AG04449 (cell line): ENCODE results near the gene RTL9.
"Not testable (repeated sequence)": the region's sequence is repeated elsewhere in the genome, so short reads cannot be mapped to it uniquely, and the experiment has no call there.

Source experiments
- CTCF ChIA-PET: fragments of 350-600 bp; formaldehyde crosslinking; extraction: SDS; loops from one replicate; lab custom pipeline; 2021; ENCODE audit warnings: antibody characterized with exemption; lab: Yijun Ruan, JAX
- POLR2A ChIA-PET: fragments of 400-600, 350-600 bp; formaldehyde crosslinking; extraction: SDS; loops from one replicate; lab custom pipeline; 2020; ENCODE audit warnings: antibody characterized with exemption, inconsistent platforms; lab: Yijun Ruan, JAX
- DNase-seq: peaks from one replicate; pipeline ENCODE4 v3.0.0-alpha.2; 2010; ENCODE audit warnings: low read depth, low spot score
- H3K4me3 ChIP-seq: 2 replicates; pipeline ENCODE4 v1.5.1; 2011; ENCODE audit warnings: low read depth, mild to moderate bottlenecking, control low read depth, low read length
- CTCF ChIP-seq: IDR thresholded peaks from one replicate; pipeline ENCODE4 v1.5.1; 2011; ENCODE audit warnings: mild to moderate bottlenecking, moderate library complexity, low read length, control low read depth, inconsistent platforms; ENCODE audit not compliant: insufficient read depth; ENCODE audit errors: missing control alignments

The RTL9 gene

GRCh38 chrX:110321081-110321480, 37.6 kb upstream of the RTL9 start:
- DNase-seq = no peak
- CTCF ChIA-PET = interaction anchor here (3.8 kb wide), 1 partner anchor 89 kb away, joined by 31 read pairs; no protein-coding TSS in a partner anchor
- H3K4me3 ChIP-seq = no peak overlapping the region
- no peak for TF ChIP-seq CTCF
- POLR2A ChIA-PET = no interaction called here

- no peak overlapping the region for H3K4me3 ChIP-seq
- no peak for DNase-seq
- CTCF ChIA-PET = interaction anchor here (1.6 to 3.8 kb wide), 2 partner anchors 89 to 161 kb away, joined by 9 to 31 read pairs; no protein-coding TSS in a partner anchor
- POLR2A ChIA-PET = no interaction called here
- no peak for TF ChIP-seq CTCF
These were observed 37.0 kb upstream of the RTL9 start for GRCh38 chrX:110321670-110322069.

- H3K4me3 ChIP-seq = no peak overlapping the region
- DNase-seq = no peak
- ChIA-PET POLR2A (no interaction called here), CTCF (interaction anchor here (1.4 to 3.8 kb wide), 4 partner anchors 84 to 162 kb away, joined by 3 to 31 read pairs (median 6); no protein-coding TSS in a partner anchor)
- TF ChIP-seq CTCF = no peak
These were observed 36.0 kb upstream of the RTL9 start for GRCh38 chrX:110322603-110323002.

- no peak for TF ChIP-seq CTCF
- no peak overlapping the region for H3K4me3 ChIP-seq
- ChIA-PET POLR2A (no interaction called here), CTCF (no interaction called here)
- no peak for DNase-seq
These were observed 31.9 kb upstream of the RTL9 start for GRCh38 chrX:110326712-110327111.

GRCh38 chrX:110327336-110327735, 31.3 kb upstream of the RTL9 start:
- ChIA-PET POLR2A (no interaction called here), CTCF (no interaction called here)
- no peak for DNase-seq
- no peak for TF ChIP-seq CTCF
- no peak overlapping the region for H3K4me3 ChIP-seq

GRCh38 chrX:110328613-110329012, 30.0 kb upstream of the RTL9 start:
- POLR2A ChIA-PET, DNase-seq, H3K4me3 ChIP-seq, CTCF ChIA-PET: not testable (repeated sequence)

GRCh38 chrX:110331444-110332030, 27.1 kb upstream of the RTL9 start:
- no peak overlapping the region for H3K4me3 ChIP-seq
- DNase-seq = no peak
- no peak for TF ChIP-seq CTCF
- CTCF ChIA-PET = no interaction called here
- POLR2A ChIA-PET = no interaction called here

- DNase-seq, POLR2A ChIA-PET, H3K4me3 ChIP-seq: not testable (repeated sequence)
- CTCF ChIA-PET = interaction anchor here (1.3 kb wide), 1 partner anchor 69 kb away, joined by 3 read pairs; no protein-coding TSS in a partner anchor
These were observed 25.2 kb upstream of the RTL9 start for GRCh38 chrX:110333458-110333857.
